ENCODE data around the gene PLCG2. TPM values are rescaled to one million over a fixed set of nuclear protein-coding genes. Genes with fewer than 3 reads are reported as not detected.

The PLCG2 gene
- total RNA-seq, 1 donor from 2014 or later = 5.7 TPM

DNA sequence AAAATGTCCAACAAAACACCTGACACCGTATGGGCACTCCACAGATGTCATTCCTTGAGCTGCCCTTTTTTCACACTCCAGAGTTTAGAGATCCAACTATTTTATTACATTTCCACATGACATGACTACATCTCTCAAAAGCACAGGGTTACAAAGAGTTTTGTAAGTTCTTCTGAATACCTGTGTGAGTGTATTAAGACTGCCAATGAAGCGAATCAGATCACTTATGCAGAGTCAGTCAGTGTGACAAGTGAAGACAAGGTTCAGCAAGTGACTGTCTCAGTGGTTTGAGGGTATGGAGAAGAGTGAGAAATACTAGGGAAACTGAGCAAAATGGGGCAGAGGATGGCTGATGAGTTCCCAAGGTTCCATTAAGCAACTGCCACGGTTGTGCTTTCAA, 223.7 kb downstream of the PLCG2 start:
- no peak overlapping the region for H3K27ac Mint-ChIP-seq

DNA sequence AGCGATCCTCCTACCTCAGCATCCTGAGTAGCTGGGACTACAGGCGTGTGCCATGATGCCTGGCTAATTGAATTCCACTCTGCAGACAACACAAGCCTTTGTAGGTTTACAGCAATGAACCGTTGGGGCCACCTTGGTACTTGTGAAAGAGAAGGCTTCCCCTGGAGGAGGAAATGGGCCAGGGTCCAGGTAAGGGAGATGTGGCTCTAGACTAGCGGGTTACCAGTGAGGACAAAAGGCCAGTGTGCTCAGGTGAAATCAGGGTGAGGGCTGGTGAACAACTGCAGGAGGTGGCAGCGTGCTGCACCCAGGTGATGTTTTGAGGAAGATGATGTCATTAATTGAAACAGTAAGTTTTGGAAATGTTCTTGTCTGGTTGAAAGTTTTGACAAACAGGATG, 225.5 kb downstream of the PLCG2 start:
- TF ChIP-seq, protein P1, sequence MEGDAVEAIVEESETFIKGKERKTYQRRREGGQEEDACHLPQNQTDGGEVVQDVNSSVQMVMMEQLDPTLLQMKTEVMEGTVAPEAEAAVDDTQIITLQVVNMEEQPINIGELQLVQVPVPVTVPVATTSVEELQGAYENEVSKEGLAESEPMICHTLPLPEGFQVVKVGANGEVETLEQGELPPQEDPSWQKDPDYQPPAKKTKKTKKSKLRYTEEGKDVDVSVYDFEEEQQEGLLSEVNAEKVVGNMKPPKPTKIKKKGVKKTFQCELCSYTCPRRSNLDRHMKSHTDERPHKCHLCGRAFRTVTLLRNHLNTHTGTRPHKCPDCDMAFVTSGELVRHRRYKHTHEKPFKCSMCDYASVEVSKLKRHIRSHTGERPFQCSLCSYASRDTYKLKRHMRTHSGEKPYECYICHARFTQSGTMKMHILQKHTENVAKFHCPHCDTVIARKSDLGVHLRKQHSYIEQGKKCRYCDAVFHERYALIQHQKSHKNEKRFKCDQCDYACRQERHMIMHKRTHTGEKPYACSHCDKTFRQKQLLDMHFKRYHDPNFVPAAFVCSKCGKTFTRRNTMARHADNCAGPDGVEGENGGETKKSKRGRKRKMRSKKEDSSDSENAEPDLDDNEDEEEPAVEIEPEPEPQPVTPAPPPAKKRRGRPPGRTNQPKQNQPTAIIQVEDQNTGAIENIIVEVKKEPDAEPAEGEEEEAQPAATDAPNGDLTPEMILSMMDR (IDR thresholded peaks at IDR 0.05; ENCODE audit: unreplicated experiment) = no peak
- peaks cover 7% of the 10 kb centered on the region for H3K9me3 Mint-ChIP-seq
- H3K36me3 Mint-ChIP-seq = peaks cover 7% of the 10 kb centered on the region
- peaks cover 27% of the 10 kb centered on the region for H3K4me1 Mint-ChIP-seq
- no peak overlapping the region for H3K4me3 Mint-ChIP-seq
- H3K27ac Mint-ChIP-seq = peak overlapping the region; percentile 81
- no peaks in the 10 kb centered on the region for H3K27me3 Mint-ChIP-seq (ENCODE audit: low read depth)
- DNase-seq (ENCODE audit: low spot score in 2 of 2, unreplicated experiment in 2 of 2) = no peak

More for the DNA sequence above, 223.7 kb downstream of the PLCG2 start:
- TF ChIP-seq, protein P1 (IDR thresholded peaks at IDR 0.05; ENCODE audit: unreplicated experiment) = no peak
- DNase-seq (ENCODE audit: low spot score in 2 of 2, unreplicated experiment in 2 of 2) = no peak
- Mint-ChIP-seq H3K9me3 (peaks cover under 1% of the 10 kb centered on the region), H3K4me3 (no peak overlapping the region), H3K27me3 (ENCODE audit: low read depth) (no peaks in the 10 kb centered on the region), H3K4me1 (peaks cover 29% of the 10 kb centered on the region), H3K36me3 (no peaks in the 10 kb centered on the region)

DNA sequence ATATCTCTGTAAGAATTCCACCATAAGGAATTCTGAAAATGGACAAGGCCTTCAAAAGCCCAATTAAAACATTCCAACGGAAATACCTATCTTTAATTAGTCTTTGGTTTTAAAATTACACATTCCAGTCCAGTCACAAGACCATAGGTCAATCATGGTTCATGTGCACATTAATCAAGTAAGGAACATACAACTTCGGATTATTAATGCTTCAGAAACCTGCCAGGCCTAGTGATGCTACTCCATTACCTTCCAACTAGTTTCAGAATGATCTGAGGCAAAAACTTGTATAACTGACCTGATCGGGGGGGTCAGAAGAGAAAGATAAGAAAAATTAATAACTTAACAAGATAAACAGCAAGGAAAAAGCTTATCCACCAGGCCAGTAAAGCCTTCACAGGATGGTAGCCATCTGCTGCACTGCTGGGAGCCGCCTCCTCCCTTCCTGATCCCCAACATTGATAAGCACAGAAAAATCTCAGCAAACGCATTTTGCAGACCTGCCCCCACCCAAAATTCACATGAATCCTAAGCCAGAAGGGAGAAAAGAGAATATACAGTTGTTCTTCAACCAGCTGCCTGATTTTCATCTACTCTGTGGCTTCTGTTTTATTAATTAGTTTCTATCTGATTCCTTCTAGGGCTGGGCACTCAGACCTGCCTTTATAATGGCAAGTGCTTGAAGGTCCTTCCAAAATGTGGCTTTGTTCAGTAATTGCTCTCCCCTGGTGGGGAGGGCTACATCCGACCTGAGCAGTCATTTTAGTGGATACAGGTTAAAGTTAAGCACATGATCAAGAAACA, 226.1 kb downstream of the PLCG2 start:
- H3K9me3 Mint-ChIP-seq = peaks cover 11% of the 10 kb centered on the region
- H3K4me1 Mint-ChIP-seq = peaks cover 27% of the 10 kb centered on the region
- no peak overlapping the region for H3K4me3 Mint-ChIP-seq
- no peaks in the 10 kb centered on the region for H3K27me3 Mint-ChIP-seq (ENCODE audit: low read depth)
- peak overlapping the region; percentile 81 for H3K27ac Mint-ChIP-seq
- no peak for DNase-seq (ENCODE audit: low spot score in 2 of 2, unreplicated experiment in 2 of 2)
- TF ChIP-seq, protein P1 (IDR thresholded peaks at IDR 0.05; ENCODE audit: unreplicated experiment) = no peak
- peaks cover 7% of the 10 kb centered on the region for H3K36me3 Mint-ChIP-seq

DNA sequence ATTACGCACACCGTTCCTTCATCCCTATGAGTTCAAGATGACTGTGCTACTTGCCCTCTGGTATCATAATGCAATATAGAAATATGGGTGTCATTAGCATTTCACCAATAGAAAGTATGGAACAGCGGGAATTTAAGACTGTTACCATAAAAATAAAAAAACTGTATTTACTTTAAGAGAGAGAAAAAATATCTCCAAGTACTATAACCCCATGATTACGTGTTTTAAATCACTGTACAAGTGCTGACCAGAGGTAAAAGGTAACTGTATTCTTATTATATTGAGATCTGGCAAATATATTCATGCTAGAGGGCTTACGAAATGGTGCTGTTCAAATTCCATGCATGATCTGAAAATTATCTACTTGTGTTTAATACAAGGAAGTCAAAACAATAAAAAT, 226.9 kb downstream of the PLCG2 start:
- Mint-ChIP-seq H3K27ac (peak overlapping the region; percentile 81), H3K36me3 (peaks cover 7% of the 10 kb centered on the region), H3K4me3 (no peak overlapping the region), H3K27me3 (ENCODE audit: low read depth) (no peaks in the 10 kb centered on the region), H3K4me1 (peaks cover 27% of the 10 kb centered on the region), H3K9me3 (peaks cover 18% of the 10 kb centered on the region)
- no peak for DNase-seq (ENCODE audit: low spot score in 2 of 2, unreplicated experiment in 2 of 2)
- TF ChIP-seq, protein P1 (IDR thresholded peaks at IDR 0.05; ENCODE audit: unreplicated experiment) = no peak

DNA sequence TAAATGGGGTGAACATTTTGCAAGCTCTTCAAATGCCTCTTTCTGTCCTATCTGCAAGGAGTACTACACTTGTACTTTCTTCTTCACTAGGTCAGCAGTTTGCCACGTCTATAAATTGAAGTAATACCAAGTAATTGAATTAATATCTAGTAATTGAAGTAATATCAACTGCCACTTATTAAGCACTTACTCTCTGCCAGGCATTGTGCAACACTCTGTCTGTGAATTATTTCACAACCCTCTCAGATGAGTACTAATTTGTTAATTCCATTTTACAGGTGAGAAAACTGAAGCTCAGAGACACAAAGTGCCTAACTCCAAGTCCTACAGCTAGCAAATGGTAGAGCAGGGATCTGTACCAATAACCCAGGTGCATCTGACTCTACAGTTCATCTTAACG, 228.1 kb downstream of the PLCG2 start:
- no peaks in the 10 kb centered on the region for H3K27me3 Mint-ChIP-seq (ENCODE audit: low read depth)
- no peak for DNase-seq (ENCODE audit: low spot score in 2 of 2, unreplicated experiment in 2 of 2)
- TF ChIP-seq, protein P1 (IDR thresholded peaks at IDR 0.05; ENCODE audit: unreplicated experiment) = no peak
- H3K9me3 Mint-ChIP-seq = peaks cover 25% of the 10 kb centered on the region
- H3K36me3 Mint-ChIP-seq = peaks cover 8% of the 10 kb centered on the region
- H3K4me1 Mint-ChIP-seq = peaks cover 27% of the 10 kb centered on the region
- H3K27ac Mint-ChIP-seq = no peak overlapping the region
- no peak overlapping the region for H3K4me3 Mint-ChIP-seq

All from mesothelial cell of epicardium (in vitro differentiated cells).